WTC11 (cell line): Measurements from ENCODE around the gene HS1BP3.

Source experiments
- CREB1 ChIP-seq: sonication (generic); formaldehyde crosslinking; IDR thresholded peaks from 2 replicates; pipeline ENCODE4 v1.8.0; 2023; ENCODE audit warnings: mild to moderate bottlenecking, missing genetic modification reagents
- ETV6 ChIP-seq: sonication (generic); formaldehyde crosslinking; IDR thresholded peaks from 2 replicates; pipeline ENCODE4 v1.8.1; 2022; ENCODE audit warnings: mild to moderate bottlenecking, missing genetic modification reagents
- FOXJ3 ChIP-seq: sonication (generic); formaldehyde crosslinking; IDR thresholded peaks from 2 replicates; pipeline ENCODE4 v1.9.0; 2021; ENCODE audit warnings: missing genetic modification reagents, mild to moderate bottlenecking, borderline replicate concordance
- PRDM15 ChIP-seq: sonication (generic); formaldehyde crosslinking; IDR thresholded peaks from 2 replicates; pipeline ENCODE4 v1.8.0; 2022; ENCODE audit warnings: missing genetic modification reagents
- SP1 ChIP-seq: sonication (generic); formaldehyde crosslinking; conservative IDR thresholded peaks from 2 replicates; pipeline ENCODE4 v1.8.1; 2022; ENCODE audit warnings: missing genetic modification reagents
- TCF7 ChIP-seq: sonication (generic); formaldehyde crosslinking; IDR thresholded peaks from 2 replicates; pipeline ENCODE4 v1.8.0; 2022; ENCODE audit warnings: mild to moderate bottlenecking, low read depth, missing genetic modification reagents, moderate library complexity
- ZNF232 ChIP-seq: sonication (generic); formaldehyde crosslinking; IDR thresholded peaks from 2 replicates; pipeline ENCODE4 v1.8.0; 2022; ENCODE audit warnings: mild to moderate bottlenecking, missing genetic modification reagents
- ZNF317 ChIP-seq: sonication (generic); formaldehyde crosslinking; IDR thresholded peaks from 2 replicates; pipeline ENCODE4 v1.8.1; 2023; ENCODE audit warnings: low read depth, mild to moderate bottlenecking, moderate library complexity, missing genetic modification reagents, borderline replicate concordance
- TF ChIP-seq, protein P1 (sequence below): fragments of 200-600 bp; IDR thresholded peaks from 2 replicates; pipeline ENCODE4 v1.8.0; 2022; ENCODE audit warnings: antibody characterized with exemption
- TF ChIP-seq, protein P2 (sequence below): sonication (generic); formaldehyde crosslinking; IDR thresholded peaks from 2 replicates; pipeline ENCODE4 v1.8.1; 2023; ENCODE audit warnings: mild to moderate bottlenecking, missing genetic modification reagents, moderate library complexity
- TF ChIP-seq, protein P3 (sequence below): sonication (generic); formaldehyde crosslinking; IDR thresholded peaks from 2 replicates; pipeline ENCODE4 v1.8.0; 2022; ENCODE audit warnings: mild to moderate bottlenecking, missing genetic modification reagents

DNA sequence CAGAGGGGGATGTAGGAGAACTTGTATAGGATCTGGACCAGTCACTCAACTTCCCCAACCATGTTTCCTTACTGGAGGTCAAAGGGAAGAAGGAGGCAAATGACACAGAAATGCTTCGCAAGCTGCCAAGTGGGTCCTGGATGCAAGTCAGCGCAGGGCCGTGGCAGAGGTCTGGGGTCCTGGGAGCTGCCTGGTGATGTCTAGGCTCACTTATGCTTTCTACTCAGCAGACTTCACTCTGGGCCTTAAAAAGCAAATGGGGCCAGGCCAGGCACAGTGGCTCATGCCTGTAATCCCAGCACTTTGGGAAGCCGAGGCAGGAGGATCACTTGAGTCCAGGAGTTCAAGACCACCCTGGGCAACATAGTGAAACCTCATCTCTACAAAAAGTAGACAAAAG is 19.9 kb downstream of the HS1BP3 start:
- no peak for TF ChIP-seq SP1 (CRISPR knock-in tag)
- TF ChIP-seq, protein P1, sequence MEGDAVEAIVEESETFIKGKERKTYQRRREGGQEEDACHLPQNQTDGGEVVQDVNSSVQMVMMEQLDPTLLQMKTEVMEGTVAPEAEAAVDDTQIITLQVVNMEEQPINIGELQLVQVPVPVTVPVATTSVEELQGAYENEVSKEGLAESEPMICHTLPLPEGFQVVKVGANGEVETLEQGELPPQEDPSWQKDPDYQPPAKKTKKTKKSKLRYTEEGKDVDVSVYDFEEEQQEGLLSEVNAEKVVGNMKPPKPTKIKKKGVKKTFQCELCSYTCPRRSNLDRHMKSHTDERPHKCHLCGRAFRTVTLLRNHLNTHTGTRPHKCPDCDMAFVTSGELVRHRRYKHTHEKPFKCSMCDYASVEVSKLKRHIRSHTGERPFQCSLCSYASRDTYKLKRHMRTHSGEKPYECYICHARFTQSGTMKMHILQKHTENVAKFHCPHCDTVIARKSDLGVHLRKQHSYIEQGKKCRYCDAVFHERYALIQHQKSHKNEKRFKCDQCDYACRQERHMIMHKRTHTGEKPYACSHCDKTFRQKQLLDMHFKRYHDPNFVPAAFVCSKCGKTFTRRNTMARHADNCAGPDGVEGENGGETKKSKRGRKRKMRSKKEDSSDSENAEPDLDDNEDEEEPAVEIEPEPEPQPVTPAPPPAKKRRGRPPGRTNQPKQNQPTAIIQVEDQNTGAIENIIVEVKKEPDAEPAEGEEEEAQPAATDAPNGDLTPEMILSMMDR: no peak
- TF ChIP-seq TCF7 (CRISPR knock-in tag): no peak
- no peak for TF ChIP-seq ZNF232 (CRISPR knock-in tag)
- no peak for TF ChIP-seq ZNF317
- TF ChIP-seq, protein P2, sequence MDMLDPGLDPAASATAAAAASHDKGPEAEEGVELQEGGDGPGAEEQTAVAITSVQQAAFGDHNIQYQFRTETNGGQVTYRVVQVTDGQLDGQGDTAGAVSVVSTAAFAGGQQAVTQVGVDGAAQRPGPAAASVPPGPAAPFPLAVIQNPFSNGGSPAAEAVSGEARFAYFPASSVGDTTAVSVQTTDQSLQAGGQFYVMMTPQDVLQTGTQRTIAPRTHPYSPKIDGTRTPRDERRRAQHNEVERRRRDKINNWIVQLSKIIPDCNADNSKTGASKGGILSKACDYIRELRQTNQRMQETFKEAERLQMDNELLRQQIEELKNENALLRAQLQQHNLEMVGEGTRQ (CRISPR knock-in tag): no peak
- TF ChIP-seq FOXJ3 (CRISPR knock-in tag): no peak
- no peak for TF ChIP-seq ETV6 (CRISPR knock-in tag)
- no peak for TF ChIP-seq PRDM15 (CRISPR knock-in tag)
- TF ChIP-seq CREB1 (CRISPR knock-in tag): no peak
- TF ChIP-seq, protein P3, sequence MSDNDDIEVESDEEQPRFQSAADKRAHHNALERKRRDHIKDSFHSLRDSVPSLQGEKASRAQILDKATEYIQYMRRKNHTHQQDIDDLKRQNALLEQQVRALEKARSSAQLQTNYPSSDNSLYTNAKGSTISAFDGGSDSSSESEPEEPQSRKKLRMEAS: no peak
